ENCODE measurements around the gene C16orf95. TPM values are rescaled to one million over a fixed set of nuclear protein-coding genes. Genes with fewer than 3 reads are reported as not detected.
"Not testable (repeated sequence)": the region's sequence is repeated elsewhere in the genome, so short reads cannot be mapped to it uniquely, and the experiment has no call there.

Gene C16orf95
- total RNA-seq, 1 donor from 2014 or later, result 2.4 TPM

- FAIRE-seq (no peak), DNase-seq (ENCODE audit: low spot score in 2 of 2) (no peak)
Measured at GRCh38 chr16:87347932-87348615, 30.9 kb upstream of the C16orf95 start.

DNA sequence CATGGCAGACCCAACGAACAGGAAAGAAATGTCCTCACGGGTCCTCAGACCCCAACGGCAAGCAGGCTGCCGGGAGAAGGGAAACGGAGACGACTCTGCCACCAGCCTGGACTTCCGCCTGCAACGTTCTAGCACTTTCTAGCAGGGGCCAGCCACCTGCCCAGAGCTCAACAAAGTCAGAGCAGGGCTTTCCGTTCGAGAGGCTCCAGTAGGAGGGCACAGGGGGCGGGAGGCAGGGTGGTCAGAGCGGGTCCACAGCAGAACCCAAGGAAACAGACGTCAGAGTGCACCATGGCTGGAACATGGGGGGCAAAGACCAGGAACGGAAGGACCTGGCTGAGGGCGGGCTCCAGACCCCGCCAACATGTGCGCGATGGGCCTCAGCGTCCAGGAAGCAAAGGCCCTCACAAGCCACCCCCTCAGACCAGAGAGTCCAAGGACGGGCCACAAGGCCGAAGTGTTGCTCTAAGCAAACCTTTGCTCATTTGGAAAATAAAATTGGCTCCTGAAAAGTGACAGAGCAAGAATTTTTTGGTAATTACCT, 29.4 kb upstream of the C16orf95 start:
- FAIRE-seq, result no peak
- no peak for DNase-seq (ENCODE audit: low spot score in 2 of 2)

- FAIRE-seq (no peak), DNase-seq (ENCODE audit: low spot score in 2 of 2) (no peak)
Measured at GRCh38 chr16:87345726-87346424, 28.7 kb upstream of the C16orf95 start.

DNA sequence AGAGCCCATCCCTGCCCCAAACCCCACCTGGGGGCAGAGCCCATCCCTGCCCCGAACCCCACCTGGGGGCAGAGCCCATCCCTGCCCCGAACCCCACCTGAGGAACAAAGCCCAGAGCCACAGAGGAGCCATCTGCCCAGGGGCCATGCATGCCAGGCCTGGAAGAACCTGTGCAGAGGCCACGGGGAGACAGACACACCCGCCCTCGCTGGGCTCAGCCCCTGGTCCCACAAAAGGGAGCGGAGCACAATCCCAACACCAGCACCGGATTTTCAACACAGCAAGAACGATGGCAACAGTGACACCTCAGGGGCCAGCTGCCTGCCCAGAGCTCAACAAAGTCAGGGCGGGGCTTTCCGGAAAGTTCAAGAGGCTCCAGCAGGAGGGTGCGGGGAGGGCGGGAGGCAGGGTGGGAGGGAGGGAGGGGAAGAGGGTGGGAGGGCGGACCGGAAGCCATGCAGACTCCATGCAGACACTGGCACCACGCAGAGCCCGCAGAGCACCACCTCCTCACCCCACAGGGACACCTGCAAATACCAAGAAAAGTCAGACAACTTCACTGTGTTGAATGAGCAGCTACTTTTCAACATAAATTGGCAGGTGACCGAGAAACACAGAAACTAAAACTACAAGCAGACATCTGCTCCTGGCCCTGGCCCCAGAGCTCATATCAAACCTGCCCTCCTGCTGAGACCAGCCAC, 27.9 kb upstream of the C16orf95 start:
- DNase-seq (ENCODE audit: low spot score in 2 of 2) (no peak), FAIRE-seq (no peak)

DNA sequence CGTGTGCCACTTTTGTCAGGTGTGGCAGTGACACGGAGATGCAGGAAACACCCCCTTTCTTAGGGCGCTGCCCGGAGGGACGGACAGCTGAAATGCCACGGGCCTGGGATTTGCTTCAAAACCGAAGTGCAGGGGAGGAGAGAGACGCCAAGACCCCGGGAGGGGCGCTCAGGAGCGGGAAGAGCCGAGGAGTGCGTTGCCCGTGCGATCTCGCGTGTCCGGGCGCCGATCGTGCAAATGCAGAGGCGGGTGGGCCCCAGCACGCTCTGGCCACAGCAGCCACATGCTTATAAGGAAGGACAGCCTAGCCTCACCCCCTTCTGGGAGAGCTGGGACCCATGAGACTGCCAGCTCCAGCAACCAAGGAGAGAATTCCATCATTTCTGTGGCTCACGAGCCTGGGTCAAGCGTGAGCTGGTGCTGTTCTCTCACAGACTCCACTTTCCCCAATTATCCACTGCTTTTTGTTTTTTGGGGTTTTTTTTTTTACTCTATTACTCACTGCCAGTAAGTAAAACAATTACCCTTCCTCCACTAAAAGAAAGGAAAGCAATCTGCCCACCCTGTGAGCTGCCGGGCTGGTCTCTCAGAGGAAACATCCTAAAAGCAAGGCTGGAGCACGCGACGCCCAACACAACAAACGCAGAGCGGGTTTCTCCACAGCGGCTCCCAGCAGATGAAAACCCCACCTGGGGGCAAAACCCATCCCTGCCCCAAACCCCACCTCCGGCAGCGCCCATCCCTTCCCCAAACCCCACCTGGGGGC, 27.2 kb upstream of the C16orf95 start:
- no peak for DNase-seq (ENCODE audit: low spot score in 2 of 2)

DNA sequence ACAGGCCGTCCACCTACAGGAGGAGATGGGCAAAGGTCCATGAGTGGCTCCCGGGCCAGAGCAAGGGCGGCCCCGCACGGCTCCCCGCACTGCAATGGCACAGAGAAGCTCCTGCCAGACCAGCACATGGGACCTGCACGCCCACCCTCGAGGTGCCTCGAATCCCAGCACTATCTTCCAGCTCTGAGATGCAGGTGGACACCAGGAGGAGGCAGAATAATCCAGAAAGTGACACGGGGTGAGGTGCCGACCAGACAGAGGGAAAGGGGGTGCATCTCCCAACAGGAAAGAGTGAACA, 26.5 kb upstream of the C16orf95 start:
- DNase-seq (ENCODE audit: low spot score in 2 of 2) (no peak), FAIRE-seq (no peak)

More for the DNA sequence above, 27.2 kb upstream of the C16orf95 start:
- FAIRE-seq, result no peak

DNA sequence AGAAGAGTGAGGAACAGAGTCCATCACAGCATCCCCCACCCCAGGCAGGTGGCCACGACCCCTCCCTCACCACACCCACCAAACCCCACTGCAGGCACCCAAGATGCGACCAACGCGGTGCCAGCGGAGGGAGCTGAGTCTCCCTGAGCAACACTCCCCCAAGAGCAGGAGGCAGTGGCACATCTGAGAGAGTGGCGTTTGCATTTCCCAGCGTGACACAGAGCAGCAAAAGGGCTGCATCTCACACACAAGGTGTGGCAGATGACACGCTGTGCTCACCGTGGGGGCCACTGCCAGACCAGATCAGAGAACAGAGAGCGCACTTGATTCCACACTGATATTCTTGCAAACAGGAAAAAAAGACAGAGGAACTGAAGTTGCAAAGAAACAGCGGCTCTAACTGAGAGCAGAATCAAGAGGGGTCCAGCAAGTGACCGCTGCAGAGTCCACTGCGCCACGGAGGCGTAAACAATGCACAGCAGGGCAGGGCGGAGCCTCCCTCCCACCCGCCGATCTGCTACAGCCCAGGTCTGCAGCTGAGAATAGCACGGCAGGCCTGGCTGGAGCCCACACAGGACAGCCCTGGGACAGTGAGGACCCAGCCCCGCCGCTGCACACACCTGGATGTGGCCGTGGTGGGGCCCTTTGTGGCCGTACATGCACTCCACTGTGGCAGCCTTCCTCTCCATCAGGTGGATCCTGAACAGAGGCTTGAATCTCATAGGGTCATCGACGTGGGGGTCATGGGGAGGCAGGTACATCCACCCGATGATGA, 26.0 kb upstream of the C16orf95 start:
- FAIRE-seq (no peak), DNase-seq (ENCODE audit: low spot score in 2 of 2) (no peak)

- FAIRE-seq (no peak), DNase-seq (ENCODE audit: low spot score in 2 of 2) (no peak)
Measured at GRCh38 chr16:87342504-87342903, 25.3 kb upstream of the C16orf95 start.

- DNase-seq (ENCODE audit: low spot score in 2 of 2) (no peak), FAIRE-seq (no peak)
Measured at GRCh38 chr16:87340198-87340597, 23.0 kb upstream of the C16orf95 start.

DNA sequence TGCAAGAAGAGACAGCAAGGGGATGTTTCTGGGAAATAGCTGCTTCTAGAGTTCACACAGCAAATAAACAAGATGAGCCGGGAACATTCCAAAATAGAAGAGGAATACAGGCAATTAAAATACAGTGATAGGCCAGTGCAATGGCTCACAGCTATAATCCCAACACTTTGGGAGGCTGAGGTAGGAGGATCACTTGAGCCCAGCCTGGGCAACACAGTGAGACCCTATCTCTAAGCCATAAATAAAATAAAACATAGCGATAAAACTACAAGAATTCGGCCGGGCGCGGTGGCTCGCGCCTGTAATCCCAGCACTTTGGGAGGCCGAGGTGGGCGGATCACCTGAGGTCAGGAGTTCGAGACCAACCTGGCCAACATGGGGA, 22.5 kb upstream of the C16orf95 start:
- FAIRE-seq; DNase-seq (ENCODE audit: low spot score in 2 of 2): not testable (repeated sequence)

DNA sequence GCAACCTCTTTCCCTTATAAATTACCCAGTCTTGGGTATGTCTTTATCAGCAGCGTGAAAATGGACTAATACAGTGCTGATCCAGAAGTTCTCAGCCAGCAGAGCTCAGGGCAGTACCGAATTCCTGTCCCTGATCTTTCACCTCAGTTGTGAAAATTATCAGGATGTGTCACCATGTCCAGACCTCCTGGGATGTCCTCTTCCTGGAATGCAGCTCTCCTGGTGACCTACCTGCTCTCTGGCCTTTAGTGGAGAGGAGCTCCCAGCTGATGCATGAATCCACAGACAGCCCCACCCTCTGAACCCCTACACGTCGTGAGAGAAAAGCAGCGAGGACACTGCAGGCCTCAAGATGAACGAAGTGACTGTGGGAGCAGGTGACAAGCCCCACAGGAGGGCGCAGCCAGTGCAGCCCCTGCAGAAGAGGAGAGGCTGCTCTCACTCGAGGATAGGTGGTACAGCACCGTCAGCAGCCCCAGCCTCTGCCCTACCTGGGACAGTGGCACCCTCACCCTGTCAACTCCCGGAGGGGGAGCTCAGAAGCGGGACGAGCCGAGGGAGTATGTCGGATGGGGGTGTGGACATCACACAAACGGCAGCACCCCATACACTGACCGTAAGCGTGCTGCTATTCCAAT, 22.0 kb upstream of the C16orf95 start:
- no peak for FAIRE-seq
- DNase-seq (ENCODE audit: low spot score in 2 of 2), result no peak

DNA sequence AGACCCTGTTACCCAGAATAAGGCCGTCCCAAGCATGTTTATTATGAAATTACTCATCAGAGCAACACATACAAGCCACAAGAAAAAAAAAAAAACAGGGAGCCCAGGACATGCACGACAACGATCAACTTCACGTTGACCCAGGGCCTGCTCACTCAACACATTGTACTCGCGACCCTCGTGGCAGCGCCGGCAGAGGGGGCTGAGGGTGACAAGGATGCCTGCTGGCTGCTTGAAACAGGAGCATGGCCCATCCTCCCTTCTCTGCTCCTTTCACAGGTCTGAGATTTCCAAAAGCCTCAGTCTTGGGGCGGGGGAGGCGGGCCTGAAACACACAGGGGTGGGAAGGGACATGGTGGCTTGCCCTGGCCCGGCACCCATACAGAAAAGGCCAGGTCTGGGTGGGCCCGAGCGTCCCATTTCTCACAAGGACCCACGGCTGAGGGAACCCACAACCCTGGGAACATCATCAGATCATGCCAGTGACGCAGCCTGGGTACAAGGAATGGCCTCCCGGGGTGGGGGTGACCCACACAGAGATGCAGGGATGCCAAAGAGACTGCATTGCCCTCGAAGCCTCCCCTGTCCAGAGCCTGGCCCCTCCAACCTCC, 21.1 kb upstream of the C16orf95 start:
- no peak for FAIRE-seq

DNA sequence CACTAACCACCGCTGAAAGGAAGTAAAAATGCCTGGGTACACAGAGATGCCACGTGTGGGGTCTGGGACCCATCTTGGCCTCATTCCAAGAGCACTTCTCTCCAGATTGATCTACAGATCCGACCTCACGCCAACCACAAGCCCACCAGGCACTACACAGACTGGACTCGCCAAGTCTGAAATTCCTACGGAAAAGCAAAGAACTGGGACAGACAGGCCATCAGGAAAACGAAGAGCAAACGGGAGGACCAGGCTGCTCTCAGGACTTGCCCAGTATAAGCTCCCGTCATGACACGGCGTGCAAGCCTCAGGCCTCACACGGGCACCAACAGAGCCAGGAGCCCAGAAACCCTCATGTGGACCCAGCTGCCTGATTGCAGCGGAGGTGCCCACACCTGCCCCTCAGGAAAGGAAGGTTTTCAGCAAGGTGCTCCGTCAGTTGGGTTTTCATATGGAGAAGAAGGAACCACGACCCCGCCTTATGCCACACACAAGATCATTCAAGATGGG, 20.1 kb upstream of the C16orf95 start:
- DNase-seq (ENCODE audit: low spot score in 2 of 2), result no peak
- FAIRE-seq, result no peak

More for the DNA sequence above, 21.1 kb upstream of the C16orf95 start:
- DNase-seq (ENCODE audit: low spot score in 2 of 2), result no peak

- no peak for FAIRE-seq
- no peak for DNase-seq (ENCODE audit: low spot score in 2 of 2)
Measured at GRCh38 chr16:87336434-87337240, 19.4 kb upstream of the C16orf95 start.

- FAIRE-seq (no peak), DNase-seq (ENCODE audit: low spot score in 2 of 2) (no peak)
Measured at GRCh38 chr16:87335625-87336433, 18.6 kb upstream of the C16orf95 start.

- DNase-seq (ENCODE audit: low spot score in 2 of 2) (no peak), FAIRE-seq (no peak)
Measured at GRCh38 chr16:87334651-87335624, 17.7 kb upstream of the C16orf95 start.

Data from frontal cortex (tissue), 4 donors.